OCI-LY7 (cell line): ENCODE results near the gene SPATA31D3. TPM values are rescaled to one million over a fixed set of nuclear protein-coding genes. Genes with fewer than 3 reads are reported as not detected.
"Not testable (repeated sequence)": the region's sequence is repeated elsewhere in the genome, so short reads cannot be mapped to it uniquely, and the experiment has no call there.

ENCODE experiments used
- BruUV-seq: library from RNA; stranded (reverse); fragments of 400-500 nt; replicated peaks from 2 replicates; lab custom pipeline; 2021; lab: Mats Ljungman, UMichigan
- CTCF ChIA-PET: fragments of 300-600 bp; sonication (Branson Sonifier 250); formaldehyde crosslinking; loops from one replicate; lab custom pipeline; 2022; ENCODE audit warnings: antibody characterized with exemption; ENCODE audit not compliant: unreplicated experiment; lab: Charles Lee
- POLR2A ChIA-PET: fragments of 300-600 bp; sonication (Branson Sonifier 250); formaldehyde crosslinking; loops from one replicate; lab custom pipeline; 2022; ENCODE audit warnings: antibody characterized with exemption; lab: Charles Lee
- DNase-seq: peaks from one replicate; pipeline ENCODE4 v3.0.0-alpha.2; 2015; ENCODE audit warnings: low spot score
- H2AFZ ChIP-seq: fragments of 200-600 bp; sonication (generic), shearing (Covaris generic); 2 replicates; pipeline ENCODE4 v1.6.1; 2014; ENCODE audit warnings: mild to moderate bottlenecking, antibody characterized with exemption, low read length, moderate library complexity
- H3K27ac ChIP-seq: fragments of 200-600 bp; sonication (generic); 2 replicates; pipeline ENCODE4 v1.5.1; 2014; ENCODE audit warnings: mixed run types, low read depth, mild to moderate bottlenecking, moderate library complexity, low read length, inconsistent platforms; ENCODE audit not compliant: poor library complexity, severe bottlenecking
- H3K36me3 ChIP-seq: fragments of 200-600 bp; sonication (generic); 2 replicates; pipeline ENCODE4 v1.6.1; 2014; ENCODE audit warnings: mild to moderate bottlenecking, antibody characterized with exemption, low read length, moderate library complexity, mixed read lengths; ENCODE audit not compliant: insufficient read depth
- H3K4me1 ChIP-seq: fragments of 200-600 bp; sonication (generic); 2 replicates; pipeline ENCODE4 v1.5.1; 2014; ENCODE audit warnings: mild to moderate bottlenecking, low read length; ENCODE audit not compliant: insufficient read depth, poor library complexity, severe bottlenecking
- H3K4me2 ChIP-seq: fragments of 200-600 bp; sonication (generic); 2 replicates; pipeline ENCODE4 v1.6.1; 2014; ENCODE audit warnings: mild to moderate bottlenecking, low read length
- H3K4me3 ChIP-seq: fragments of 200-600 bp; sonication (generic); 2 replicates; pipeline ENCODE4 v1.5.1; 2014; ENCODE audit warnings: mild to moderate bottlenecking, low read depth, low read length; ENCODE audit not compliant: poor library complexity, severe bottlenecking
- H3K79me2 ChIP-seq: fragments of 200-600 bp; sonication (generic); 2 replicates; pipeline ENCODE4 v1.6.1; 2016; ENCODE audit warnings: low read depth, mild to moderate bottlenecking, low read length, moderate library complexity, mixed read lengths; ENCODE audit not compliant: insufficient read depth
- H3K9me2 ChIP-seq: fragments of 200-600 bp; sonication (generic); 2 replicates; pipeline ENCODE4 v1.6.1; 2016; ENCODE audit warnings: mild to moderate bottlenecking, low read length, mixed read lengths; ENCODE audit not compliant: insufficient read depth
- H3K9me3 ChIP-seq: fragments of 200-600 bp; sonication (generic); 2 replicates; pipeline ENCODE4 v1.6.1; 2014; ENCODE audit warnings: mild to moderate bottlenecking, mixed run types, low read length, mixed read lengths
- H4K20me1 ChIP-seq: fragments of 200-600 bp; sonication (generic); 2 replicates; pipeline ENCODE4 v1.6.1; 2014; ENCODE audit warnings: mild to moderate bottlenecking, antibody characterized with exemption, low read length, moderate library complexity, mixed read lengths; ENCODE audit not compliant: insufficient read depth
- EZH2phosphoT487 ChIP-seq: fragments of 200-600 bp; sonication (generic); IDR thresholded peaks from 2 replicates; pipeline ENCODE4 v1.6.1; 2018; ENCODE audit warnings: low read depth, borderline replicate concordance, mild to moderate bottlenecking, mixed run types, antibody characterized with exemption, low read length, moderate library complexity, mixed read lengths
- intact Hi-C: fragments of 100-400 bp; cut with micrococcal nuclease; formaldehyde crosslinking; loops from one replicate; pipeline ENCODE4 v1.10.0; 2022; ENCODE audit not compliant: unreplicated experiment
- total RNA-seq, 2 experiments: library from RNA; depleted of rRNA in 1 of 2; stranded (reverse); fragments of >200 nt in 1 of 2; shearing (Covaris generic) in 1 of 2; gene quantifications; 2 replicates each; pipeline ENCODE4 v1.2.3, GENCODE V29; 2014 to 2022
- TF ChIP-seq, protein P1 (sequence below): fragments of 200-600 bp; sonication (generic); conservative IDR thresholded peaks from 2 replicates; pipeline ENCODE4 v1.5.1; 2014; ENCODE audit warnings: mild to moderate bottlenecking, antibody characterized with exemption, low read length, moderate library complexity, mixed read lengths

Gene SPATA31D3
- total RNA-seq, 2 experiments from 2014 or later, result not detected

DNA sequence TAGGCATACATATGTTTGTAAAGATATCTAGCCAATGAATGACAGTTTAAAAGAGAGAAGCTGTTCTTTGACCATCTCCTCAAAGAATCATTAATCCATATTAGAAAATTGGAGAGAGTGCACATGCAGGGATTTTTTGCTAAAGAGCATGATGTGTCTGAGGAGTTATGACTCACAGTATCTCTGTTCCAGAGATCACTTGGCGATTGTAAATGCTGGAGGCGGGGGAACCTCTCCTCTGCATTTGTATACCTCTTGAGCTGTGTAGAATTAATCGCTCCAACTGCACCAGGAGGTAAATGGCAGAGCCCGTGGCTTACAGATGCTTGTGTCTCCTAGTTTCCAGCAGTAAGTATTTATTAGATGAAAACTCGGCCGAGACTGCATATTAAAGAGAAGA, 41.6 kb downstream of the SPATA31D3 start:
- intact Hi-C loops, result no loop called here
- no peaks in the 10 kb centered on the region for H3K79me2 ChIP-seq
- no TSS peak for BruUV-seq
- no peak overlapping the region for H3K4me2 ChIP-seq
- no peak for DNase-seq
- no peaks in the 10 kb centered on the region for H4K20me1 ChIP-seq
- H3K9me2 ChIP-seq, result 0 out of 2 replicates have a peak, but pooled peaks cover 5% of the 10 kb centered on the region
- H3K36me3 ChIP-seq, result no peaks in the 10 kb centered on the region
- POLR2A ChIA-PET, result no interaction called here
- no peak overlapping the region for H3K27ac ChIP-seq
- H2AFZ ChIP-seq, result no peak overlapping the region
- no peaks in the 10 kb centered on the region for H3K9me3 ChIP-seq
- no peaks in the 10 kb centered on the region for H3K4me1 ChIP-seq
- H3K4me3 ChIP-seq, result no peak overlapping the region
- CTCF ChIA-PET, result no interaction called here
- TF ChIP-seq EZH2phosphoT487, result no peak
- TF ChIP-seq, protein P1, sequence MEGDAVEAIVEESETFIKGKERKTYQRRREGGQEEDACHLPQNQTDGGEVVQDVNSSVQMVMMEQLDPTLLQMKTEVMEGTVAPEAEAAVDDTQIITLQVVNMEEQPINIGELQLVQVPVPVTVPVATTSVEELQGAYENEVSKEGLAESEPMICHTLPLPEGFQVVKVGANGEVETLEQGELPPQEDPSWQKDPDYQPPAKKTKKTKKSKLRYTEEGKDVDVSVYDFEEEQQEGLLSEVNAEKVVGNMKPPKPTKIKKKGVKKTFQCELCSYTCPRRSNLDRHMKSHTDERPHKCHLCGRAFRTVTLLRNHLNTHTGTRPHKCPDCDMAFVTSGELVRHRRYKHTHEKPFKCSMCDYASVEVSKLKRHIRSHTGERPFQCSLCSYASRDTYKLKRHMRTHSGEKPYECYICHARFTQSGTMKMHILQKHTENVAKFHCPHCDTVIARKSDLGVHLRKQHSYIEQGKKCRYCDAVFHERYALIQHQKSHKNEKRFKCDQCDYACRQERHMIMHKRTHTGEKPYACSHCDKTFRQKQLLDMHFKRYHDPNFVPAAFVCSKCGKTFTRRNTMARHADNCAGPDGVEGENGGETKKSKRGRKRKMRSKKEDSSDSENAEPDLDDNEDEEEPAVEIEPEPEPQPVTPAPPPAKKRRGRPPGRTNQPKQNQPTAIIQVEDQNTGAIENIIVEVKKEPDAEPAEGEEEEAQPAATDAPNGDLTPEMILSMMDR, result no peak

DNA sequence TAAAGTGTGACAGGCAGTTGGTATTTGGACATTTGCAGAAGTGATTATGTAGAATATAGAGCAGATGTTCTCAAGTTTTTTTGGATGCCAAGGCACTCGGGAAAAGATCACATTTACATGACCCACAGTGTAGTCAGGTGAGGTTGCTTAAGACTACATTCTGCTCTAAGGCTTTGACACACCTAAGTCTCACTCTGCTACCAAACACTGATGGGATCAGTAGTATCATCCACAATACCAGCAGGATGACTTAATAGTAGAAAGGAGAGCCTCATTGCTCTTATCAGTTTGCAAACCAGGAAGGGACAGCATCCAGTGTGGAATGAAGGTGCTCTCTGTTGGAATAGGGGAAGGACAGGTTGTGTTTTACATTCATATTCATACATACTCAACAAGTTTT, 42.8 kb downstream of the SPATA31D3 start:
- intact Hi-C loops, result no loop called here
- CTCF ChIA-PET, result no interaction called here
- BruUV-seq, result no TSS peak

DNA sequence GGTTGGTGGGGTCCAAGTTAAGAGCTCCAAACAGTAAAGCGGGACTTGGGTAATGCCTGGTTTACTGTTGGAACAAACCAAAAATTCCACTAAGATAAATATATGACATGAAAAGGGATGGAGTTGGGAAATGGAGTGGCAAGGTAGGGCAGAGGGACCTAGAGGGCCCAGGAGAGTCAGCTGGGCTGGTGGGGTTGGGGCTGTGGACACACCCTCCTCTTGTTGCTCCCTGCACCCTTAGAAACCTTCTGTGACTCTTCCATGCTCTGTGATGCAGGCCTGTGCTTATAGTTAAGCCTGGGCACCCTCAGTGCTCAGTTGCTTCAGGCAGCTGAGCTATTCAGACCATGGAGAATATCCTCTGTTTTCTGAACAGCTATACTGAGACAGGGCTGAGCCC, 45.2 kb downstream of the SPATA31D3 start, which contains the start of gene SPATA31D1:
Gene SPATA31D1 (plus strand): TSS at position 301 of the 400 bp plus-strand sequence. CDS start 47 bp downstream, at position 348.
- H3K4me3 ChIP-seq, H3K36me3 ChIP-seq, intact Hi-C loops, CTCF ChIA-PET, DNase-seq, H3K4me2 ChIP-seq, H4K20me1 ChIP-seq, BruUV-seq, H3K9me3 ChIP-seq, H3K9me2 ChIP-seq, H3K4me1 ChIP-seq, H3K27ac ChIP-seq, H2AFZ ChIP-seq, H3K79me2 ChIP-seq: not testable (repeated sequence)
- POLR2A ChIA-PET, result interaction anchor here (0.6 kb wide), 2 partner anchors 97 to 179 kb away, joined by 3 read pairs; no protein-coding TSS in a partner anchor

More for the DNA sequence above, 42.8 kb downstream of the SPATA31D3 start:
- Histone ChIP-seq H3K9me3 (no peaks in the 10 kb centered on the region), H3K4me3 (no peak overlapping the region), H3K4me1 (no peaks in the 10 kb centered on the region), H3K79me2 (no peaks in the 10 kb centered on the region), H3K36me3 (no peaks in the 10 kb centered on the region), H3K27ac (no peak overlapping the region), H3K9me2 (0 out of 2 replicates have a peak, but pooled peaks cover 5% of the 10 kb centered on the region), H3K4me2 (no peak overlapping the region), H4K20me1 (no peaks in the 10 kb centered on the region), H2AFZ (no peak overlapping the region)
- POLR2A ChIA-PET, result no interaction called here
- TF ChIP-seq, protein P1, result no peak
- TF ChIP-seq EZH2phosphoT487, result no peak
- DNase-seq, result no peak
